T47D (cell line): Measurements from ENCODE around the gene MYO10.

Experiments
- DNase-seq, 2 experiments: peaks; one replicate each; pipeline versions ENCODE4 v3.0.0 to v3.0.0-alpha.2; 2011 to 2012; ENCODE audit warnings: low read depth in 1 of 2, low spot score in 1 of 2
- JUND ChIP-seq: IDR thresholded peaks from 2 replicates; pipeline ENCODE4 v1.6.1; 2012; ENCODE audit warnings: low read depth
- in situ Hi-C: cut with HindIII; loops from 2 replicates; pipeline ENCODE4 v1.10.0; 2016; ENCODE audit warnings: low sequenced_read_pairs, low pct_unique_long_range_greater_than_20kb

The MYO10 gene

GRCh38 chr5:16920109-16920816 lies 15.8 kb downstream of the MYO10 start:
- in situ Hi-C loops, result no loop called here
- TF ChIP-seq JUND, result no peak
- no peak for DNase-seq

GRCh38 chr5:16918891-16919671 lies 17.0 kb downstream of the MYO10 start:
- DNase-seq, result no peak
- in situ Hi-C loops, result no loop called here

DNA sequence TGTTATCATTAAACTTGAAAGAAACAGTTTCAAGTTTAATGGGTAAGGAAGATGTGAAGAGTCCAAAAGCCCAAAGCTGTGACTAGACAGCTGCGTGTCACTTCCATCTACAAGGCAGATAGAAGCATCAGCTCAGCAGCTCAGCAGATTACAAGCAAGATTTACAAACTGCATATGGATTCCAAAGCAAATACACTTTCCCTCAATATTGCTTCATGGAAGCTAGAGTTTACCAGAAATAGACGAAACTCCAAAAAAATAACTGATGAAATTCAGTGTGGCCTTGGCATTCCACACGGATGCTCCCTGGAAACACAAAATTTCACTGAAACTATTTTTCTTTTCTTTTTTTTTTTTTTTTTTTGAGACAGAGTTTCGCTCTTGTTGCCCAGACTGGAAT lies 17.9 kb downstream of the MYO10 start:
- in situ Hi-C loops, result no loop called here
- DNase-seq, result no peak
- TF ChIP-seq JUND, result no peak

More at GRCh38 chr5:16918891-16919671, 17.0 kb downstream of the MYO10 start:
- TF ChIP-seq JUND, result no peak

DNA sequence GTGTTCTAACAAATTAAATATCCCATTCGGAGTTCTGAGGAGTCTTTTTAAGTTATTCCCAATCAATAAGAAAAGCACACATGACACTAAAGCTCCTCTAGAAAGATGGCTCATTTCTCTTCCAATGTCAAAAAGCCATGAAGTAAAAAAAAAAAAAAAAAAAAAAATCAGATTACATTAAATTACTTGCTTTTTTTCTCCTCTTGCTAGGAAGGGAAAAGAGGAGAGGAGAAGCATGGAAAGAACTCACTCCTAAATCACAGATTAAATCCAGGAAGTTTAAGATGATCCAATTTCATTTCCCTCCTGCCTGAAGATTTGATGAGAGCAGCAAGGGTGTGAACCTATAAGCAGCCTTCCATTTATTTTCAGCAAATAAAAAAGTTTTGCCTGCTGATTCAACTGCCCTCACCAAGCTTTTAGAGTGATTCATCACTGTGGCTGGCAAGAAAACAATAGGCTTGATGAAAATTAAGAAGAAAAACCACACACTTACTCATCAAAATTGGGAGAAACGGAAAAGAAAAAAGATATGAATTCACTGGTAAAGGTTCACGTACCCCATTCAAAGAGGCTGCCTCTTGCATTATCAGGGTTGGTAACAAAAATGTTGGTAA lies 19.7 kb downstream of the MYO10 start:
- DNase-seq, result no peak
- no peak for TF ChIP-seq JUND
- in situ Hi-C loops, result no loop called here

DNA sequence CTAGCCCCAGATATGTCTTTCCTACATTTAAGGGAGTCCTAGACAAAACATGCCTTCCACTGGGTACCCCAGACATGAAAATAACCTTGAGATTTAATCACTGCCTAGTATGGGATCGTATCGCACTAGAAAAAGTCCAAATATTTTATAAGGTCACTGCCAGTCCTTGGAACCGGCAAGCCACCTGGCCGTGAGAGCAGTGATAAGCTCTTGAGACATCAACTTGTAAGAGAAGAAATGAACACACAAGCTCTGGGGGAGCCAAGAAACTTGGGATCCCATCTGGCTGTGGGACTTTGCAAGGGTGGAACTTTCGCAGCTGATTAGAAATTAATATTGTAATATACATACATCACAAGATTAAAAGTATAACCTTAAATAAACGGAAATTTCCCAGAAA lies 21.5 kb downstream of the MYO10 start:
- in situ Hi-C loops, result no loop called here
- TF ChIP-seq JUND, result no peak
- no peak for DNase-seq

- in situ Hi-C loops, result no loop called here
- no peak for DNase-seq
- no peak for TF ChIP-seq JUND
These were observed 22.0 kb downstream of the MYO10 start for GRCh38 chr5:16914108-16914435.

GRCh38 chr5:16913187-16914107 lies 22.6 kb downstream of the MYO10 start:
- TF ChIP-seq JUND, result no peak
- in situ Hi-C loops, result no loop called here
- no peak for DNase-seq

GRCh38 chr5:16912080-16912479 lies 24.0 kb downstream of the MYO10 start:
- no peak for TF ChIP-seq JUND
- no peak for DNase-seq
- in situ Hi-C loops, result no loop called here

- in situ Hi-C loops, result no loop called here
- no peak for DNase-seq
- no peak for TF ChIP-seq JUND
These were observed 26.6 kb downstream of the MYO10 start for GRCh38 chr5:16909464-16909863.

GRCh38 chr5:16907270-16907669 lies 28.8 kb downstream of the MYO10 start:
- in situ Hi-C loops, result no loop called here
- no peak for TF ChIP-seq JUND
- DNase-seq, result no peak

DNA sequence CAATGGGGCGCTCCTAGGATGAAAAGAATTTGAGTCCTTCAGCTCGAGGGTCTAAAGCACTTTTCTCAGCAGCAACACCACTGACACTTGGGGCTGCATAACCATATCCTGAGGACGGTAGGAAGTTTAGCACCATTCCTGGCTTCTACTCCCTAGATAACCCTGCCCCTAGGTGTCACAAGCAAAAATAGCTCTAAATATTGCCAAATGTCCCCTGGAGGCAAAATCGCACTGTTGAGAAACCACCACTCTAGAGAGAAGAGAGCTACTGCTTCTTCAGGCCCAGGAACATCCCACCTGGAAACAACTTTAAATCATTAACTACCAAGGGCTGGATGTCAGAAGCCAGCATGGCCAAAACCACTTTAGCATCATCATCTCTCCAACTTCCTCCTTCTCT lies 29.8 kb downstream of the MYO10 start:
- in situ Hi-C loops, result no loop called here
- TF ChIP-seq JUND, result no peak
- no peak for DNase-seq
